BE2C (cell line): Measurements from ENCODE around the gene ANKRD52. TPM values are rescaled to one million over a fixed set of nuclear protein-coding genes. Genes with fewer than 3 reads are reported as not detected.

Experiments used
- DNase-seq: peaks from one replicate; pipeline ENCODE4 v3.0.0-alpha.2; 2020
- H3K27me3 ChIP-seq: fragments of 250-450 bp; sonication (Bioruptor Pico); 2 replicates; pipeline ENCODE4 v1.5.1; 2020; ENCODE audit warnings: mild to moderate bottlenecking
- H3K36me3 ChIP-seq: fragments of 250-450 bp; sonication (Bioruptor Pico); 2 replicates; pipeline ENCODE4 v1.5.1; 2020; ENCODE audit warnings: mild to moderate bottlenecking
- H3K4me1 ChIP-seq: fragments of 250-450 bp; sonication (Bioruptor Pico); 2 replicates; pipeline ENCODE4 v1.5.1; 2020
- H3K4me3 ChIP-seq: 2 replicates; pipeline ENCODE4 v1.5.1; 2011; ENCODE audit warnings: low read depth, low read length
- H3K9me3 ChIP-seq: fragments of 250-450 bp; sonication (Bioruptor Pico); 2 replicates; pipeline ENCODE4 v1.5.1; 2020
- polyA plus RNA-seq: library from polyadenylated mRNA; unstranded; fragments of >200 nt; gene quantifications from one replicate; pipeline ENCODE4 v1.2.1, GENCODE V29; 2012; ENCODE audit warnings: low read depth, missing spikeins; ENCODE audit not compliant: insufficient read length, insufficient read depth
- TF ChIP-seq, protein P1 (sequence below): IDR thresholded peaks from 2 replicates; pipeline ENCODE4 v1.5.1; 2012; ENCODE audit warnings: mild to moderate bottlenecking, low read depth, low read length

ANKRD52 gene
- 32.3 TPM for polyA plus RNA-seq

DNA sequence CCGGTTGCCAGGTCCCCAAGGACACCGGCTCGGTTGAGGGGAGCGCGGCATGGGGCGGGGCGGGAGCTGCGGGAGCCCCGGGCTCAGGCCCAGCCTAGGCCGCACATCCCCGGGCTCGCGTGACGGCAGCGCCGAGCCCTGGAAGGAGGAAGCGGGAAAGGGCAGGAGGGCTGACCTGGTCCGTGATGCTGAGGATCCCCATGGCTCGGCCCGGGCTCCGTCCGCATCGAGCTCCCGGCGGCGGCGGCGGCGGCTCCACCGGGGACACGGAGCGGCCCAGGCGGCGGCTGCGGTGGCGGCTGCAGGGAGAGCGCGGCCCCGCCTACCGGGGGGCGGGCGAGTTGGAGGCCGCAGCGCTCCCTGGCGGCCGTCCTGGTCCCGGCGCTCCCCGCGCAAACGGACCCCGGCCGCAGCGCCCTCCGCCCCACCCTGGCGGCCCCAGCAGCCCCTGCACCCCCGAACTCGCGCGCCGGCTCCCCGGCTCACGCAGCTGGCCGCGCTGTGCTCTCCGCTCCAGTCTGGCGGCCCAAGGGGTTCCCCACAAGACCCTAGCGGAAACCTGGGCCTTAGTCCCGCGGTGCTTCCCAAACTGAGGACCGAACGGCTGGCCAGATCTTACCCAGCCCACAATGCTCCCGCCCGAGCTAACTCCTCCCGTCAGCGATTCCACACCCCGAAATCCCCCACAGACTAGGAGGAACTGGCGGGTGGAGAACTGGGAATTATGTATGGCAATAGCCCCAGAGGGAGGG is at the start of gene ANKRD52:
TSS of gene ANKRD52 (minus strand) at position 317 of the 752 bp plus-strand sequence. CDS start at position 202, 115 bp downstream.
- peaks cover 29% of the 10 kb centered on the region for H3K36me3 ChIP-seq
- peak within 1 kb of the TSS; percentile 82 for H3K4me3 ChIP-seq
- H3K27me3 ChIP-seq: no peaks in the 10 kb centered on the region
- peaks cover 11% of the 10 kb centered on the region for H3K4me1 ChIP-seq
- TF ChIP-seq, protein P1, sequence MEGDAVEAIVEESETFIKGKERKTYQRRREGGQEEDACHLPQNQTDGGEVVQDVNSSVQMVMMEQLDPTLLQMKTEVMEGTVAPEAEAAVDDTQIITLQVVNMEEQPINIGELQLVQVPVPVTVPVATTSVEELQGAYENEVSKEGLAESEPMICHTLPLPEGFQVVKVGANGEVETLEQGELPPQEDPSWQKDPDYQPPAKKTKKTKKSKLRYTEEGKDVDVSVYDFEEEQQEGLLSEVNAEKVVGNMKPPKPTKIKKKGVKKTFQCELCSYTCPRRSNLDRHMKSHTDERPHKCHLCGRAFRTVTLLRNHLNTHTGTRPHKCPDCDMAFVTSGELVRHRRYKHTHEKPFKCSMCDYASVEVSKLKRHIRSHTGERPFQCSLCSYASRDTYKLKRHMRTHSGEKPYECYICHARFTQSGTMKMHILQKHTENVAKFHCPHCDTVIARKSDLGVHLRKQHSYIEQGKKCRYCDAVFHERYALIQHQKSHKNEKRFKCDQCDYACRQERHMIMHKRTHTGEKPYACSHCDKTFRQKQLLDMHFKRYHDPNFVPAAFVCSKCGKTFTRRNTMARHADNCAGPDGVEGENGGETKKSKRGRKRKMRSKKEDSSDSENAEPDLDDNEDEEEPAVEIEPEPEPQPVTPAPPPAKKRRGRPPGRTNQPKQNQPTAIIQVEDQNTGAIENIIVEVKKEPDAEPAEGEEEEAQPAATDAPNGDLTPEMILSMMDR: peak; percentile 26
- peak; percentile 84 for DNase-seq
- H3K9me3 ChIP-seq: no peaks in the 10 kb centered on the region

DNA sequence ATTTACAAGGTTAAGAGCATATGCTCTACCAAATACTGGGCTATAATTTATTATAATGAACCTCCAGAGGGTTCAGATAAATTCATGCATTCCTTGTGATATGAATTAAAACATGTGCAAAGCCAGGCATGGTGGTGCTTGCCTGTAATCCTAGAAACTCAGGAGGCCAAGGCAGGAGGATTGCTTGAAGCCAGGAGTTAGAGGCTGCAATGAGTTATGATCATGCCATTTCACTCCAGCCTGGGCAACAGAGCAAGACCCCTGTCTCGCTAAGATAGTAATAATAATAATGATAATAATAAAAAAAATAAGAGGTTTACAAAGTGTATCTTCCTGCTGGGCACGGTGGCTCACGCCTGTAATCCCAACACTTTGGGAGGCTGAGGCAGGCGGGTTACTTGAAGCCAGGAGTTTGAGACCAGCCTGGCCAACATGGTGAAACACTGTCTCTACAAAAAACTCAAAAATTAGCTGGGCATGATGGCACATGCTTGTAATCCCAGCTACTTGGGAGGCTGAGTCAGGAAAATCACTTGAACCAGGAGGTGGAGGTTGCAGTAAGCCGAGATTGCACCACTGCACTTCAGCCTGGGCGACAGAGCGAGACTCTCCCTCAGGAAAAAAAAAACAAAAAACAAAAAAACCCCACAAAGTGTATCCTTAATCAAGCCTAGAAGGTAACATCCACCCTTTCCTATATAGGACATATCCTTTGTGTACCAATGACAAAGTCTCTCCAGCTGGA is 49.2 kb upstream of the ANKRD52 start:
- Histone ChIP-seq H3K4me1 (no peaks in the 10 kb centered on the region), H3K36me3 (peaks cover 25% of the 10 kb centered on the region), H3K4me3 (no peak overlapping the region), H3K27me3 (no peaks in the 10 kb centered on the region), H3K9me3 (no peaks in the 10 kb centered on the region)
- no peak for DNase-seq
- TF ChIP-seq, protein P1: no peak

DNA sequence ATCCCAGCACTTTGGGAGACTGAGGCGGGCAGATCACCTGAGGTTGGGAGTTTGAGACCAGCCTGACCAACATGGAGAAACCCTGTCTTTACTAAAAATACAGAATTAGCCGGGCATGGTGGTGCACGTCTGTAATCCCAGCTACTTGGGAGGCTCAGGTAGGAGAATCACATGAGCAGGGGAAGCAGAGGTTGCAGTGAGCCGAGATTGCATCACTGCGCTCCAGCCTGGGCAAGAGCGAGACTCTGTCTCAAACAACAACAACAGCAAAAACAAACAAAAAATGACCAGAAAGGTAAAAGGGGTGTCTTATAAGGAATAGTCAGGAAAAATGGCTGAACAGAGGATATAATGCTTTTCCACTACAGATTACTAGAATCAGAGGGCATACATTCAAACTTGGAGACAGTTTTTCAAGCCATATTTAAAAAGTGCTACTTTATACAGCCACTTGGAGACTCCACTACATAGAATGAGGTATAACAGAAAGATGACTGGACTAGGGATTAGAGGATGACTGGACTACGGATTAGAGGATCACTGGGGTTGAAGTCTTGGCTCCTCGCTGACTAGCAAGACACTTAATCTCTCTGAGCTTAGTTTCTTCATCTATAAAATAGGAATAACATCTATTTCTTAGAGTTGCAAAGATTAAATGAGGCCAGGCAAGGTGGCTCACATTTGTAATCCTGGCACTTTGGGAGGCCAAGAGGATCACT is 46.8 kb upstream of the ANKRD52 start:
- Histone ChIP-seq H3K4me1 (peaks cover 5% of the 10 kb centered on the region), H3K9me3 (no peaks in the 10 kb centered on the region), H3K36me3 (peaks cover 15% of the 10 kb centered on the region), H3K4me3 (no peak overlapping the region), H3K27me3 (no peaks in the 10 kb centered on the region)
- no peak for DNase-seq
- TF ChIP-seq, protein P1: no peak

DNA sequence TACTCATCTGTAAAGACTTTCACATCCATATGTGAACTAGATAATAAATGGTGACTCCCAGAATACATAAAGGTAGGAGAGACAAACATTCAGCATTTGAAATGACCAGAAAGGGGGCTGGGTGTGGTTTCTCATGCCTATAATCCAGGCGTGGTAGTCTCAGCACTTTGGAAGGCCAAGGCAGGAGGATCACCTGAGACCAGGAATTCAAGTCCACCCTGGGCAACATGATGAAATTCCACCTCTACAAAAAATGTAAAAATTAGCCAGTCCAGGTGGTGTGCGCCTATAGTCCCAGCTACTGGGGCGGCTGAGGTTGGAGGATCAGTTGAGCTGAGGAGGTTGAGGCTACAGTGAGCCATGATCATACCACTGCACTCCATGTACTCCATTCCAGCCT is 46.1 kb upstream of the ANKRD52 start:
- H3K27me3 ChIP-seq: no peaks in the 10 kb centered on the region
- H3K4me3 ChIP-seq: no peak overlapping the region
- TF ChIP-seq, protein P1: no peak
- H3K4me1 ChIP-seq: peaks cover 5% of the 10 kb centered on the region
- DNase-seq: no peak
- no peaks in the 10 kb centered on the region for H3K9me3 ChIP-seq
- H3K36me3 ChIP-seq: peaks cover 10% of the 10 kb centered on the region; the same call in 1 of the 2 replicates

DNA sequence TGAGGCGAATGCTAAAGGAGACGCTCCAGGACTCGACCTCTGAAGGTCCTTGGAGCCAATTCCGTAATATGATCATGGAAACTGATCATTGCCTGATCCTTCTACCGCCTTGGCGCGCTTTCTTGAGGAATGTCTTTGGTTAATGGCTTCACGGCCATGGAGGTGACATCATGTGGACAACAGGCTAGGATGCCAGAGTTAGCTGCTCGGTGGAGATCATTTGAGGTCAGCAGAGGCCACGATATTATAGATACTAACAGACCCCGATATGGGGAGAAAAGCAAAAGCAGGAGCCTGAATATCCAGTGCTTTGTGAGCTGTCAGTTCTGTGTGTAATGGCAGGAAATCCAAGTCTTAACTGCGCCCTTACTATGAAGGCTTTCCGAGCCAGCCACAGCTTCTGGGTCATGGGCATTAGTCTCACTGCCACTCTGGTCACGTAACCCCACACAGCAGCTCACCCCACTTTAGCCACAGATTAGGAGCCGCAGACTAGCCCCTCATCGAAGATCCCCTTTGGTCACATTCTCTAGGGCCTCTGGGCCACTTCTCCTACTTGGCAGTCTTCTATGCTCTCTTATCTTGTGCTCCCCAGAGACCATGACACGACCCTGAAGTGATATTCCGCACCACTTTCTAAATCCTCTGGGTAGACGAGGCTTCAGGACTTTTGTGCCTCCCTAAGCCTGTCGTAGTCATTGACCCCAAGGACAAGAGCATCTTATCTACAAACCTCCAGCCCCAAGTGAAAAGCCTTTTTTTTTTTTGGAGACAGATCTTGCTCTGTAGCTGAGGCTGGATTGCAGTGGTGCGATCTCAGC is 42.7 kb upstream of the ANKRD52 start:
- H3K27me3 ChIP-seq: no peaks in the 10 kb centered on the region
- no peak for DNase-seq
- H3K36me3 ChIP-seq: peaks cover 35% of the 10 kb centered on the region
- H3K4me3 ChIP-seq: peak overlapping the region; percentile 93
- H3K4me1 ChIP-seq: peaks cover 10% of the 10 kb centered on the region
- H3K9me3 ChIP-seq: no peaks in the 10 kb centered on the region
- TF ChIP-seq, protein P1: no peak
